NCI-H1105 (cell line): ENCODE data around the gene DNAAF5.
"Not testable (repeated sequence)": the region's sequence is repeated elsewhere in the genome, so short reads cannot be mapped to it uniquely, and the experiment has no call there.

ENCODE experiments used
- DNase-seq: peaks from one replicate; lab custom pipeline; 2025; lab: John Stamatoyannopoulos, UW

DNAAF5 gene

DNA sequence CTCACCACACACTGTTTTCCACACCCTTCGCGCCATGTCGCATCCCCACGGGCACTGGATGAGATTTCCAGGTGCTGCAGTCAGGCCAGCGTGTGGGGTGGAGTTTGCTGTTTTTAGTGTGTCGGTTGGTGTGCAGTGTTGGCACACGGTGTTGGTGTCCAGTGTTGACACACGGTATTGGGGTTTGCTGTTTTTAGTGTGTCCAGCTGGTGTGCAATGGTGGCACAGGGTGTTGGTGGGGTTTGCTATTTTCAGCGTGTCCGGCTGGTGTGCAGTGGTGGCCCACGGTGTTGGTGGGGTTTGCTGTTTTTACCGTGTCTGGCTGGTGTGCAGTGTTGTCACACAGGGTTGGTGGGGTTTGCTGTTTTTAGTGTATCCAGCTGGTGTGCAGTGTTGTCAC, 20.7 kb downstream of the DNAAF5 start:
- no peak for DNase-seq

GRCh38 chr7:748446-748845, 21.9 kb downstream of the DNAAF5 start:
- no peak for DNase-seq

DNA sequence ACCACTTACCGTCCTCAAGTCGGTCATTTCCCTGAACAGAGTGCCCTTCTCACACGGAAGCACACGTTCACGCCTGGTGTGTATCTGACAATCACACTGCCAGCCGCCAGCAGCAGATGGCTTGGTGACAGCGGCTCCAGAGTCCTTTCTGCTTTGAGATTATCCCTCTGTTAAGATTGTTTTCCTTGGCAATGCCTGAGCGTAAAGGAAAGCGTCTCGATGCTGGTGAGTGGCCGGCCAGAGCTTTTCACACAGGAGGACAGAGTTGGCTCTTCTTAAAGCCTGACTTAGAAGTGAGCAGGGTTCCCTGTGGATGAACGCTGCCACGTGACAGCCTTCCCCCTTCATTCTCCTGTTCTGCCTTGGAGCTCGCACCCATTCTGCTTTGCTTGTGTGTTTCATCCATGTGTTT, 22.6 kb downstream of the DNAAF5 start:
- DNase-seq = no peak

GRCh38 chr7:750111-750905, 23.8 kb downstream of the DNAAF5 start:
- DNase-seq = no peak

DNA sequence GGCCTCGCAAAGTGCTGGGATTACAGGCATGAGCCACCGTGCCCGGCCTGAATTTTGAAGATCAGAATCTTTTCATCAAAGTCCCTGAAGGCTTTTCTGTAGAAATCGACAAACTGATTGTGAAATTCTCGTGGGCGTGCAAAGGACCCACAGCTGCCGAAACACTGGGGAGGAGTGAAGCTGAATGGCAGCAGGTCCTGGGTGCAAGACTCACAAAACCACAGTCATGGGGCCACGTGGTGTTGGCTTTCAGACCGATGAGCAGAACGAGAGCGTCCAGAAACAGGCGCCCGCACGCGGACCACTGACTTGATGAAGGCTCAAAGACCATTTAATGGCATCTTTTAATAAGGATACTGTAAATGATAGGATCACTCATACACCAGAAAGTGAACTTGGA, 25.3 kb downstream of the DNAAF5 start:
- DNase-seq = no peak

GRCh38 chr7:752256-752655, 25.8 kb downstream of the DNAAF5 start:
- DNase-seq = not testable (repeated sequence)

DNA sequence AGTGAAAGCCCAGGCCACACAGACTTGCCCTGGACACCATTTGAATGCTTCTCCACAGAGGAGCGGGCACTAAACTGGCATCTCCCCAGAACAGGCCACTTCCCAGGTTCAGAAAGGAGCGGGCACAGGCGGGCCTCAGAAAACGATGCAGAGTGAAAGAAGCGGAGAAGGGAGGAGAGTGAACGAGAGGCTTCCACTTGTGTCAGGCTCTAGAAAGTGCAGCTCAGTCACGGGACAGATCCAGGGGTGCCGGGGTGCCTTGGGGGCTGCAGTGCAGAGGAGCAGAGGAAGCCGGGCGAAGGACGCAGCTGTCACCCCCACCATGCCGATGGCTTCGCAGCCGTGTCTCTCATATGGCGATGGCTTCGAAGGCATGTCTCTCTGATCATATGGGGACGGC, 26.7 kb downstream of the DNAAF5 start:
- DNase-seq = no peak

DNA sequence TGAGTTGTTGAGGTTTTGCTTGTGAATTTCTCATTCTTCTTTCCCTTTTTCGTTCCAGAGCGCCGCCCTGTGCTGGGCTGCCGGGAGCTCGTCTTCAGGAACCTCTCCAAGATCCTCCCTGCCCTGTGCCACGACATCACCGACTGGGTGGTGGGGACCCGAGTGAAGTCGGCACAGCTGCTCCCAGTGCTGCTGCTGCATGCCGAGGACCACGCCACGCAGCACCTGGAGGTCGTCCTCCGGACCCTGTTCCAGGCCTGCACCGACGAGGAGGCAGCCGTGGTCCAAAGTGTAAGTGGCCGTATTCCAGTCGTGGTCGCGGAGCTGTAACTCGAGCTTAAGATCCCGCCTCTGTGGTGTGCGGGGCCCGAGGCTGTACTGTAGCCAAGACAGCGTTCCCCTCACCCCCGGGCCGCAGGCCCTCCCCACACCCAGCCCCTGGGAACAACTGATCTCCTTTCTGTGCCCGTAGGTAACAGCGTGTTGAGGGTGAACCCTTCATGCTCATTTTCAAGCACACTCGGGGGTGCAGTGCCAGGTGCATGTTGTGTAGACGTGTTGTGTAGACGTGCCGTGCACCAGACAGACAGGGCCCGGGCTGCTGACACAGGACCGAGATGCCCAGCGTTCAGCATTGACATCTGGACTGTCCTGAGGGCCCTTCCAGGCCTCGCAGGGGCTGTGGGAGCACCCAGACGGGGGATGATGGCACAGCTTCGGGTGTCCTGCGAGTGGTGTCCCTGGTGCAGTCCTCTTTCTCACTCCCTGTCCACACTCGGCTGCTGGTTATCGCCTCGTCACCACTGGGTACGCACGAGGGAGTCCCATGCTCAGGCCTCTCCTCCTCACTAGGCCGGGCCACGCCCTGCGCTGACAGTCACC, 28.3 kb downstream of the DNAAF5 start:
- DNase-seq = no peak

DNA sequence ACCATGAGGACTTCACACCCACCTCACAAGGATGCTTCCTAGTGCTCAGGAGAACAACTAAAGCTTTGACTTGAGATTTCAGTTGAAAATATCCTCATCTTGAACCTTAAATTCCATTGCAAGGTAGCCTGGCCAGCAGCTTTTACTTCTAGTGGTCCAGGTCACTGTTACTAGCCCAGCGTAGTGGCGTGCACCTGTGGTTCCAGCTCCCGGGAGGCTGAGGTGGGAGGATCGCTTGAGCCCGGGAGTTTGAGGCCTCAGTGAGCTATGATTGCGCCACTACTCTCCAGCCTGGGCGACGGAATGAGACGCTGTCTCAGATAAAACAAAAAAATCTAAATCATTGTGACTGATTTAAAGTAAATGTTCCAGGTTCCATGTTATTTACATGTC, 28.9 kb downstream of the DNAAF5 start:
- no peak for DNase-seq

GRCh38 chr7:756231-756927, 29.9 kb downstream of the DNAAF5 start:
- no peak for DNase-seq

GRCh38 chr7:756928-757560, 30.5 kb downstream of the DNAAF5 start:
- no peak for DNase-seq

DNA sequence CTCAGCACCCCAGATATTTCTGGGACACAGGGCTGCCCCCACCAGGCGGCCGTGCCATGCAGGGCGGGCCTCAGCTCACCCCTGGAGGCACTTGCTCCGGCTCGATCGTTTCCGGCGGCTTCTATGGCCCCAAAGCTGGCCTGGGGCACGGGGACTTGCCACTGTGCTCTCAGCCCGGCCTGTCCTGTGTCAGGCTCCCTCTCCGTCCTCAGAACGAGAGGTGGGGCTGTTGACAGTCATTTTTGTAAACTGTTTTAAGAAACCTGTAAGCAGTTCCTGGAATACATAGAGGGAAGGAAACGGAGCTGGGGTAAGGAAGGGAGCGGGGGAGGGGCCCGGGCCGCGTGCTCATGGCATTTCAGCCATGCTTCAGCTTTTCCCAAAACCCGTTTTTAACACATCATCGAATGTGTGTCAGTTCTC, 31.3 kb downstream of the DNAAF5 start:
- DNase-seq = no peak

GRCh38 chr7:759569-759968, 33.1 kb downstream of the DNAAF5 start:
- DNase-seq = no peak

DNA sequence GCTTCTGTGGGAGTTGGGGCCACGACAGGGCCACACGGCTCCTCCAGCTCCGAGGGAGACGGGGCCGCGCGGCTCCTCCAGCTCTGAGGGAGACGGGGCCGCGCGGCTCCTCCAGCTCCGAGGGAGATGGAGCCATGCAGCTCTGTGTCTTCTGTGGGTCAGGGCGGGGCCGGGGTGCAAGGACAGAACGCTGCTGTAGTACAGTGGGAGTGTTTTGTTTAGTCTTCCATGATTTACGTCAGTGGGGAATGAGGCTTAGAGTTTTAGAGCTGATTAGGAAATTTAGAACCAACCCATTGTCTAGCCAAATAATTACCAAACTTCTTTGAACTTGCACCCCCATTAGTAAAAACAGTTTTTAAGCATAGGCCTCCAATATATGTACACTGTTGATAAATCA, 33.5 kb downstream of the DNAAF5 start:
- no peak for DNase-seq

- no peak for DNase-seq
These were observed 34.6 kb downstream of the DNAAF5 start for GRCh38 chr7:761101-761500.

- DNase-seq = no peak
These were observed 35.1 kb downstream of the DNAAF5 start for GRCh38 chr7:761631-762030.

DNA sequence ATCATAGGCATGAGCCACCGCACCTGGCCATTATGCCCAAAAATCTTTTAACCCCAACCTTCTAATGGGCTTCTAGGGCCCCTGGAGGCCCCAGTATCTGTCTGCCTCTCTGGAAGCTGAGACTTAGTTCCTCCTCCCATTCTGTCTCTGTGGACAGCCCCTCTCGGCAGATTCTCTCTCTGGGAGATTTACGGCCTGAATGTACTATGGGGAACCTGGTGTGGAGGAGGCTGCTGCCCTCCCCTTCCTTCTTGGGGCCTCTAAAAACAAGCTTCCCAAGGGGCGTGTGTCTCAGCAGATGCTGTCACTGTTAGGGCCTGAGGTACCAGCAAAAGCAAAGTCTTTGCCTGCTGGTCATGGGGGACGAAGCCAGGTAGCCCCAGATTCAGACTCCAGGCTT, 36.4 kb downstream of the DNAAF5 start:
- DNase-seq = no peak

DNA sequence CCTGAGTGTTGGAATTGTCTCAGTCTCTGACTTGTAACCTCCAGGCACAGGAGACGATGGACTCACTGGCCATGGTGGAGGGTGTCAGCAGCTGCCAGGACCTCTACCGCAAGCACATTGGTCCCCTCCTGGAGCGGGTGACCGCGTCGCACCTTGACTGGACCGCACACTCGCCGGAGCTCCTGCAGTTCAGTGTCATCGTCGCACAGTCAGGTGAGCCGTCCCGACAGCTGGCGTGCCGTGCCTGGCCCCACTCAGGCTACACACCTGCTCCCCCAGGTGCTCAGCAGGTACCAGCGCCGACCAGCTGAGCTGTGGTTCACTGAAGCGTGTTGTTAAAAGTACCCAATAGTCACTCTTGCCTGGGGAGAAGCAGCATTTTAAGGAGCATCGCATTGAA, 37.3 kb downstream of the DNAAF5 start:
- no peak for DNase-seq

DNA sequence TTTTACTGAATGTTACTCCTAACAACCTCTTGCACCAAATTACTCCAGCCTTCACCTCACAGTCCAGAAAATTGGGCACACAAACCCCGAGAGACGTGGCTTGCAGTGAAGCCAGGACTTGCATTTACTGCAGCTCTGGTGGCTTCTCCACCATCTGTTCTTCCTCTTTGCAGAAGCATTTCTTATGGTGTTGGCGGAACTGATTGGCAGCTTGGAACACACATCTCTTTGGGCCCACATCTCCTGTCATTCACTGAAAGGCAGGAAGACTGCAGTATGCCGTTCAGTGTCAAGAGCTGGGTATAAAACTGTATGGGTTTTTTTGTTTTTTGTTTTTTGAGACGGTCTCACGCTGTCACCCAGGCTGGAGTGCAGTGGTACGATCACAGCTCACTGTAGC, 38.9 kb downstream of the DNAAF5 start:
- DNase-seq = no peak

- DNase-seq = peak; percentile 93
These were observed 41.1 kb downstream of the DNAAF5 start for GRCh38 chr7:767580-767940.

- peak; percentile 99 for DNase-seq
These were observed 41.6 kb downstream of the DNAAF5 start for GRCh38 chr7:767941-768731.
